ENCODE results near the gene PTH2. TPM values are rescaled to one million over a fixed set of nuclear protein-coding genes. Genes with fewer than 3 reads are reported as not detected.
A peak's percentile ranks its signal among the peaks of the same experiment; 100 is the strongest.

Gene PTH2
- total RNA-seq, 1 experiment from 2014 or later: 0.96 TPM

- no peak within 1 kb of the TSS for H3K4ac ChIP-seq (ENCODE audit: low read depth, low read length)
- H2BK12ac ChIP-seq (ENCODE audit: insufficient read length, low read depth, low read length): no peak within 1 kb of the TSS
- no CpG with 5 or more reads among the region's 56 CpGs for WGBS (ENCODE audit: extremely low coverage, insufficient read length, low lambda C conversion rate)
- no peak within 1 kb of the TSS for H2BK15ac ChIP-seq (ENCODE audit: low read depth, low read length)
- H3K4me1 Mint-ChIP-seq: peaks cover 21 to 39% of the 10 kb centered on the region in 2 experiments
- peak within 1 kb of the TSS; percentile 74 to 84 for H3K4me3 Mint-ChIP-seq
- no peak within 1 kb of the TSS for H3K27ac ChIP-seq (ENCODE audit: insufficient read length, low read depth, low read length)
- H2BK120ac ChIP-seq (ENCODE audit: low read depth, low read length, poor library complexity, severe bottlenecking): no peak within 1 kb of the TSS
- H3K23me2 ChIP-seq (ENCODE audit: insufficient read length, low read depth, low read length, poor library complexity, severe bottlenecking): peaks cover 21% of the 10 kb centered on the region
- H3K27ac Mint-ChIP-seq: peak within 1 kb of the TSS; percentile 41 to 59 (median 59); a peak in 4 of 7 replicates
- H3K36me3 Mint-ChIP-seq (ENCODE audit: insufficient read depth in 1 of 3, low read depth in 3 of 3): peaks cover 4 to 6% (median 6%) of the 10 kb centered on the region in 3 experiments; a peak in 6 of 7 replicates
- no peak within 1 kb of the TSS for H4K8ac ChIP-seq (replicated peaks; ENCODE audit: insufficient read length, low read depth, low read length)
- H4K91ac ChIP-seq (ENCODE audit: insufficient read length, low read depth, low read length): no peak within 1 kb of the TSS
- no peak within 1 kb of the TSS for H2AK5ac ChIP-seq (ENCODE audit: insufficient read length, low read length)
- peak within 1 kb of the TSS; percentile 50 for H3K18ac ChIP-seq (ENCODE audit: insufficient read length, low read depth, low read length)
- H3K9me3 ChIP-seq (ENCODE audit: control insufficient read depth, low read depth, low read length): no peaks in the 10 kb centered on the region
- peak within 1 kb of the TSS; percentile 83 for H3K4me2 ChIP-seq (ENCODE audit: insufficient read depth, insufficient read length, low read length)
- no peak within 1 kb of the TSS for H4K5ac ChIP-seq (ENCODE audit: insufficient read length, low read depth, low read length)
- H3K9me3 Mint-ChIP-seq: no peaks in the 10 kb centered on the region; a peak in 1 of 5 replicates
- H2BK20ac ChIP-seq (ENCODE audit: low read depth, low read length, poor library complexity, severe bottlenecking): no peak within 1 kb of the TSS
- no peak within 1 kb of the TSS for H2BK5ac ChIP-seq (ENCODE audit: insufficient read length, low read length)
- H2AFZ ChIP-seq (ENCODE audit: low read length): no peak within 1 kb of the TSS
- H3K79me2 ChIP-seq (ENCODE audit: insufficient read depth, low read length): no peaks in the 10 kb centered on the region
- no peaks in the 10 kb centered on the region for H4K20me1 ChIP-seq (ENCODE audit: control insufficient read depth, insufficient read depth, insufficient read length)
- no peaks in the 10 kb centered on the region for H3K79me1 ChIP-seq (ENCODE audit: insufficient read depth, low read depth, low read length, poor library complexity, severe bottlenecking)
- H3K27me3 ChIP-seq (ENCODE audit: insufficient read depth, low read length): peaks cover 34% of the 10 kb centered on the region; the same call in 1 of the 2 replicates
- DNase-seq: peak; percentile 91
- H3K56ac ChIP-seq (ENCODE audit: insufficient read length, low read depth, low read length): no peak within 1 kb of the TSS
- H3K4me1 ChIP-seq (ENCODE audit: insufficient read depth, low read length): no peaks in the 10 kb centered on the region
- no peak within 1 kb of the TSS for H3K9ac ChIP-seq (ENCODE audit: extremely low read depth, insufficient read length, low read length)
- no peak within 1 kb of the TSS for H3T11ph ChIP-seq (ENCODE audit: low read length)
- no peak within 1 kb of the TSS for H3K23ac ChIP-seq (ENCODE audit: insufficient read length, low read depth, low read length)
- H3K14ac ChIP-seq (ENCODE audit: insufficient read depth, low read length): no peak within 1 kb of the TSS
- TF ChIP-seq, protein P1, sequence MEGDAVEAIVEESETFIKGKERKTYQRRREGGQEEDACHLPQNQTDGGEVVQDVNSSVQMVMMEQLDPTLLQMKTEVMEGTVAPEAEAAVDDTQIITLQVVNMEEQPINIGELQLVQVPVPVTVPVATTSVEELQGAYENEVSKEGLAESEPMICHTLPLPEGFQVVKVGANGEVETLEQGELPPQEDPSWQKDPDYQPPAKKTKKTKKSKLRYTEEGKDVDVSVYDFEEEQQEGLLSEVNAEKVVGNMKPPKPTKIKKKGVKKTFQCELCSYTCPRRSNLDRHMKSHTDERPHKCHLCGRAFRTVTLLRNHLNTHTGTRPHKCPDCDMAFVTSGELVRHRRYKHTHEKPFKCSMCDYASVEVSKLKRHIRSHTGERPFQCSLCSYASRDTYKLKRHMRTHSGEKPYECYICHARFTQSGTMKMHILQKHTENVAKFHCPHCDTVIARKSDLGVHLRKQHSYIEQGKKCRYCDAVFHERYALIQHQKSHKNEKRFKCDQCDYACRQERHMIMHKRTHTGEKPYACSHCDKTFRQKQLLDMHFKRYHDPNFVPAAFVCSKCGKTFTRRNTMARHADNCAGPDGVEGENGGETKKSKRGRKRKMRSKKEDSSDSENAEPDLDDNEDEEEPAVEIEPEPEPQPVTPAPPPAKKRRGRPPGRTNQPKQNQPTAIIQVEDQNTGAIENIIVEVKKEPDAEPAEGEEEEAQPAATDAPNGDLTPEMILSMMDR (conservative IDR thresholded peaks at IDR 0.05): no peak; the same call in 2 of the 3 replicates
- peaks cover 59% of the 10 kb centered on the region for H3K27me3 Mint-ChIP-seq (ENCODE audit: low read depth)
These were observed 18.1 kb upstream of the PTH2 start, which contains the start of gene SLC17A7 for GRCh38 chr19:49441210-49441959. SLC17A7 (minus strand) TSS chr19:49441527; CDS start chr19:49441379, 148 bp downstream.
